HG03025 (cell line): ENCODE results near the gene KCTD11.

ENCODE experiments used
- ATAC-seq: cut with Tn5 transposase; IDR thresholded peaks from one replicate; pipeline ENCODE4 v1.9.1; 2021; ENCODE audit warnings: mild to moderate bottlenecking, moderate library complexity; ENCODE audit not compliant: unreplicated experiment, low FRiP score

KCTD11 gene

DNA sequence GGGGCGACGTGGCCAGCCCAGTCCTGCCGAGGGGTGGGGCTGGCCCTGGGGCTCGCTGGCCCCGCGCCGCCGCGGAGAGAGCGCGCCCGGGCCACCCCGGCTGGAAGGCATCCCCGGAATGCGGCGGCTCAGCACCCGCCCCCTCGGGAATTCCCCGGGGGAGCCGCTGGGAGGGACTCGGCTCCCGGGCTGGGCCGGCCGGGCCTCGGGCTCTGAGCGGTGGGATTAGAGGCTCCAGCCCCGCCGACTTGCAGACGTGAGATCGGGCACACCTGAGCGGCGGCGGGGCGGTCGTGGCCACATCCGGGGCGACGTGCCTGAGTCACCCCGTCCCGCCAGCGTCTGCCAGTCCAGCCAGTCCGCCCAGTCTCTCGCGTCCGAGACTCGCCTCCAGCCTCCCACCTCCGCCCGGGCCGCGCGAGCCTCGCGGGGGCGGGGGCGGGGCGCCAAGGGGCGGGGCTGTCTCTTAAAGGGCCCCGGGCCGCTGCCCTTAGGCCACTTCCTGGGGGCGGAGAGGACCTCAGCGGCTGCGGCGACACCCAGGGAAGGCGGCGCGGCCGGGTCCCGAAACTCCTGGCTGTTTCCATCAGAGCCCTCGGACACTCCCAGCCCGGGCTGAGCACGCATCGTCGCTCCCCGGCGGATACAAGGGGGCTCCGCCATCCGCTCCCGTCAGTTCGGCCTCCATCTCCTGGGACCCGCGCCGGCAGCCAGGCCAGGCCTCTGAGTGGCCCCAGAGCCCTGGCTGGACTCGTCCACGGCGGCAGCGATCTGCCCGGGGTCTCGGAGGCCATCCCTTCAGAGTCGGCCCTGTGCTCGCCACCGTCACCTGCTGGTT lies at the start of gene KCTD11:
Gene KCTD11 (plus strand): TSS at position 498 of the 838 bp plus-strand sequence.
- ATAC-seq: peak; percentile 49

- ATAC-seq: no peak
Observed at GRCh38 chr17:7304179-7304578, 47.8 kb upstream of the KCTD11 start.

- peak; percentile 58 for ATAC-seq
Observed at GRCh38 chr17:7306911-7307685, 44.9 kb upstream of the KCTD11 start, which contains the start of gene EIF5A. TSS of gene EIF5A (plus strand) at chr17:7307628. CDS start at chr17:7309636, 2,008 bp downstream.

GRCh38 chr17:7307686-7308624 lies 44.0 kb upstream of the KCTD11 start:
- peak; percentile 4 for ATAC-seq

DNA sequence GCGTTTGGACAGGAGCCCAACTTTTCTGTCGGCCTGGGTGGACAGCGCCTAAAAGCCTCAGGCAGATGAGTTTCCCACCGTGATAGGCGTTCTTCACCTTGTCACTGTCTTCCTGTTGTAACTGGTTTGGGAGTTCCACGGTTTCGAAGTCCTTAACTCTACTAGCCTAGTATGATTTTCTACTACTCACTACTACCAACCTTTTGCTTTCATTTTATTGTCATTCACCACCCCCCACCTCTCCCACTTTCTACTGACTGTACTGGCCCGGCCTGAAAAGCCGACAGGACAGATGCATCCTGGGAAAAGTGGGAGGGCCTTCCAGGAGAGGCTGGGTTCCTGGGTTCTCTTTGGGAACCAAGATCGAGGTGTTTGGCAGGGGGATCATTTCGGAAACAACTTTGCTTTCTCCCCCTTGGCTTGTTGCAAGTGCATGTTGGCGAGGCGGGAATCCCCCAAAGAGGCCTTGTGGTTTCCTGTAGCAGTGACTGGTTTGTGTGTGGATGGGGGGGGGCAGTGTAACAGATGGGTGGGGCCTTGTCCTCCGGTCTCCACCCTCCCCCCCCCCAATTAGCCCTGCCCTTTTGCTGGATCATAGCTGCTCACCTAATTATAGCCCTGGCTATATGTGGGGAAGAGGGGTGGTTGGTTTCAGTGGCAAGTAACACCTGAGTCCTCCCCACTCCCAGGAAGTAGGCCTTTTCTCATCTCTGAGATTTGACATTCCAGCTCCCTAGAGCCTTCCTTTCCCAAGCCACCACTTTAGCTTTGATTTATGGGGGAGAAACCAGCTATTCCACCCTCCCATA lies 43.1 kb upstream of the KCTD11 start:
- peak; percentile 20 for ATAC-seq

DNA sequence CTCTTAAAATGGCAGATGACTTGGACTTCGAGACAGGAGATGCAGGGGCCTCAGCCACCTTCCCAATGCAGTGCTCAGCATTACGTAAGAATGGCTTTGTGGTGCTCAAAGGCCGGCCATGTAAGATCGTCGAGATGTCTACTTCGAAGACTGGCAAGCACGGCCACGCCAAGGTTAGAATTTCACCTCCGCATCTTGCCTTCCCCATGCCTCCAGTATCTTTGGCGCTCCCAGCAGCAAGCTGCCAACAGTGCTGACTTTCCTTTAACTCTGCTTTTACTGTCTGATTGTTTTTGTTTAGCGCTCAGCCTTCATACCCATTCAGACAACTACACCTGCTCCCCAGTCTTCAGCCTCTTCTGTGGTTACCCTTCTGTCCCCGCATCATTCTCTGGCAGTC lies 42.3 kb upstream of the KCTD11 start:
- ATAC-seq: no peak

DNA sequence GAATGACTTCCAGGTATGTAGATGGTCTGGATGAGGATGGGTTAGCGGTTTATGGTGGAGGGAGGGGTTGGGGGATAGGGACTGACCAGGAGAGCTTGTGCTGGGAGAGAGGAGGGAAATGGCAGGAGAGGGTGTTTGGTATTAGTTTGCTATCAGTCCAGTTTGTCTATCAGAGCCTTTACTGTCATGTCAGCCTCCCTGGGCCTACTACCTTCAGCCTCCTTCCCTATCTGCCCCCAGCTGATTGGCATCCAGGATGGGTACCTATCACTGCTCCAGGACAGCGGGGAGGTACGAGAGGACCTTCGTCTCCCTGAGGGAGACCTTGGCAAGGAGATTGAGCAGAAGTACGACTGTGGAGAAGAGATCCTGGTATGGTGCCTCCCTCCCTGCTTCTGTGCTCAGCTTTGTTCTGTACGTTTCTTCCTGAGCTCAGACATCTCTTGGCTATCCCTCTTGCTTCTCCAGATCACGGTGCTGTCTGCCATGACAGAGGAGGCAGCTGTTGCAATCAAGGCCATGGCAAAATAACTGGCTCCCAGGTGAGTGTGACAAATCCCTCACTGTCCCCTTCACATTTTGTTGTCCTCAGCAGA lies 40.8 kb upstream of the KCTD11 start:
- ATAC-seq: no peak

DNA sequence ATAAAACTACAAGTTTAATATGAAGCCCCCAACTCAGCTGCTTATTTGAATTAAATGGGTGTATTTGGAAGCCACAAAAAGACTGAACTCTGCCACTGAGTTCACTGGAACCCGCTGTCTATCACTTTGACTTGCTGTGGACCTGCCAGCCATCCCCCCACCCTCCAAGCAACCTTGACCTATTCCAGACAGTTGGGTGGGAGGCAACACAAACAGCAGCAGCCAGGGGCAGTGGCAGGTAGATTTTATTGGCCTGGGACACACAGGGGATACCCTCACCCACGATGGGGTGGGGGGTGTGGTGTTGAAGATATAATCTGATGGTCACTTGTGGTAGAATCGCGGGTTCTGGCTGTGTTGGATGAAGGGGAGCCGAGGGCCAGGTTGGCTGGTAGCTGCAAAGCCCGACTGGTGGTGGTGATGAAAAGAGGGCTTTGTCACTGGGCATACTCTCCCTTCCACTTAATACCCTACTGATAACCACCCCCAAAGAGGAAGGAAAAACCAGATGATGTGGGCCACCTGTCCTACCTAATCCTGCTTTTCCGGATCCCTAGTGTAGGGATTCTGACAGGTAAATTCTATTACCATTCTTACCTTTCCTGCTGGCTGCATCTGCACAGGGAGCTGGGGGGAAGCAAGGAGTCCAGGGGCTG lies 39.4 kb upstream of the KCTD11 start:
- no peak for ATAC-seq

DNA sequence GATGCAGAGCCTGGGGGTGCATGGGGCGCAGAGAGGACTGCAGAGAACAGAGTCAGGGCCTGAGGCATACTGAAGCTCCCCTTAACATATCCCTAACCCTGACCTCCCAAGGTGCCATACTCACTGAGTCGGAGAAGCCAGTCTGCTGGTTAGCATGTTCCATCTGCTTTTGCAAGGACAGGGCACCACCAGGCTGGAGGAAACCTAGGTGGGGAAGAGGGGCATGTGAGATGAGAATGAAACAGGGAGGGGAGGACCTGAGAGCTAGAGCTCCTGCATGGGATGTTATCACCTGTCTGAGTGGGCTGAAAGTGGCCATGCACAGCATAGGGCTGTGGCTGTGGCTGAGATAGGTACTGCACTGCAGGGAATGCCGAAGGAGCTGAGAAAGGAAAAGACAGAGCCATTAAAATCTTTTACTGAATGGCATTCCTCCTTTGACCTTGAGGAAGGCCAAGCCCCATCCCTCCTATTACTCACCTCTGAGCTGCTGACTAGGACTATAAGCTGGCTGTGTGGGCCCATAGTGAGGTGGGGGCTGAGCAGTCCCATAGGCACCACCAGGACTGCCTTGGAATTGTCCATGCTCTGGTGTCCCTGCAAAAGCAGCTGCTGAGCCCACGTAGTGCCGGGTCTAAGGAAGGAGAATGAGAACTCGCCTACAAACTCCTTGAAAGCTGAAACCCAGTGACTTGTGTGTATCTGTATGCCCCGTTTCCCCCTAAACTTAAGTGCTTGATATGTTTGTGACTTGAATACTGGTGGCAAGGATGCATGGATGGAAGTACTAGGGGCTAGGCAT lies 38.7 kb upstream of the KCTD11 start:
- ATAC-seq: no peak

GRCh38 chr17:7313890-7314718 lies 37.9 kb upstream of the KCTD11 start:
- no peak for ATAC-seq

DNA sequence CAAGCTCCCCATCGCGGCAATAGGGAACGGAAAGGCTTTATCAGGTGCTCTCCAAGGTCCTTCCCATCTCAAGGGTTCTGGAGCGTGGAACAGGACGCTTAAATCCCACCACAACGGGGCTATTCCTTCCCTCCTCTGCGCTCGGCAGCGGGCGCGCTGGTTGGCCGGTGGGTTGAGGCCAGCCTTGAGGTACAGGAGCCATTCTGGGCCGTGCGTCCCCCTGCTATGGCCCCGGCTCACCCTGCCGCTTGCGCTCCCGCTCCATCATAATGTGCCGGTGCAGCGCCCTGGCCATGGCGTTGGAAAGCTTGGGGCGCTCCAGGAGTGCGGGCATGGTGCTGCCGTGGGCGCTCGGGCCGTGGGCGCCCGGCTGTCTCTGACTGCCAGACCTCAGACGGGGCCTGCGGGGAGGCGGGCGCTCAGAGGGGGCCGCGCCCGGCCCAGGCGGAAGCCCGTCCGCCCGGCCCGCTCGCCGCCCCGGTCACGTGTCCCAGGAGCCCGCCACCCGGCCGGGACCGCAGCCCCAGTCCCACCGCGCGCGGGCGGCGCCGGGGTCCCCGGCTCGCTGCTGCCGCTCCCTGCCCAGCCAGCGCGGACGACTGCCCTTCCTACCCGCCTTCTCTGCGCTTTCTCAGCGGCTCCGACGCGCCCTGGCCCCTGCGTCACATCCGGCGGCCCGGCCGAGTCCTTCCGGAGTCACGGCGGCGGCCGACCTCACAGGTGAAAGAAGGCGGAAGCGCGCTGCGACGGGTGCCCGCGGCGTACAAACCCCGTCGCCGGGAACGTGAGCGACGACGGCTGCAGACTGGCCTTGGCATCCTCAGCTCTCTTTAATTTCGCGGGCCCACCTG lies 37.0 kb upstream of the KCTD11 start, which contains the start of gene GPS2:
Gene GPS2 (minus strand): TSS at position 642 of the 851 bp plus-strand sequence. CDS start 308 bp downstream, at position 334.
- ATAC-seq: peak; percentile 47

DNA sequence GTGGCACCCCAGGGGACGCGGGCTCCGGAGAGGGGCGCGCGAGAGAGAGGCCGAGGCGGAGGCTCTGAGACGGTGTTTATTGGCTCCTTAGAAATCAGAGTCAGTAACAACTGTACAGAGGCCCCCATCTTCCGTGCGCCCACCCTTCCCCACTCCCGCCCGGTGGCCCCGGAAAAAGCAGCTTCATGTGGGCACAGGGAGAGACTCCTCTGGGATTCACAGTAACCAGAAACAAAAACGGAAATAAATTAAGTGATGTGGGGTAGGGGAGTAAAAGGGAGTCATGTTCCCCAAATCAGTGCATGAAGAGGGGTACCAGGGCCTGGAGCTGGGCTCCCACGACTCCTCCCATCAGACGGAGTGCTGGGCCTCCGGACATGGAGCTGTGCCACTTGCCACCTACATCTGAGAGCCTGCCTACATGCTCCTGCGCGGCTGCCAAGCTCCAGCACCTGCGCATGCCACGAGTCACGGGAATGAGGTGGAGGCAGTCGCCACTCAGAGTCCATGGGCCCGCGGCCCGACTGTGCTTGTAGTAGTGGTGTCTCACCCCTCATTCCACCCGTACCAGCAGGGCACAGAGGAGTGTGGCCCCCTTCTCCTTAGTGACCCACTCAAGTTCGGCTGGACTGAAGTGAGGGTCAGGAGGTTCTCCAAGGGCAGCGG lies 36.3 kb upstream of the KCTD11 start:
- peak; percentile 12 for ATAC-seq

DNA sequence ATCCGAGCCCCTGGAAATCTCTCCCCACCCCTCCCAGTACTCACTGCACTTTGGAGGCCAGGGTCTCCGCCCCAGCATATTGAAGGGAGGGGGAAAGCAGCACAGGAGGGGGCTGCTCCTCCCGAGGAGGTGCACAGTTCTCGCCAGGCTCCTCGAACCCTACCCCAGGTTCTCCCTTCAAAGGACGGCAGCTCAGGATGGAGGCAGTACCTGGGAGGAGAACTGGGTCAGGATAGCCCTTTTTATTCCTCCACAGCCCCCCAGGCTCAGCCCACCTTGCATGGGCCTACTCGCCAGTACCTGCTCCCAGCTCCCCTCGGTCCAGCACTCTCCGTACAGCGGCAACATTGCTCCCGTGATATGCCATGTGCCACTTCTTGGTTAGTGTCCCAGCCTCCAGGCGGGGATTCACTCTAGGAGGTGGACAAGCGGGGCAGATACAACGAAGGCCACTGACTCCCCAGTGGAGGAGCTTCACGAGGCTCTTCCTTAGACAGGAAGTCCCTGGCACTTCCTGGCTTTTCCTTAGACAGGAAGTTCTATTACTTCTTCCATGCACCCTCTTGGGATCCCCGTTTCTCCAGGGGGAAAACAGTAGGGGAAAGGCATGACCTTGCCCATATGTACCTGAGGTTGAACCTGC lies 34.7 kb upstream of the KCTD11 start:
- no peak for ATAC-seq

- no peak for ATAC-seq
Observed at GRCh38 chr17:7318121-7318860, 33.7 kb upstream of the KCTD11 start.
